OCI-LY3 (cell line): ENCODE results near the gene STAP1.

ENCODE experiments used
- H2AFZ ChIP-seq: fragments of 200-600, 300-600 bp; shearing (Covaris generic); 2 replicates; pipeline ENCODE4 v1.6.0; 2014; ENCODE audit warnings: antibody characterized with exemption, low read depth, low read length
- H3K27ac ChIP-seq: fragments of 200-600, 300-600 bp; sonication (generic); 2 replicates; pipeline ENCODE4 v1.5.1; 2014; ENCODE audit warnings: mild to moderate bottlenecking, low read length, moderate library complexity, mixed read lengths
- H3K27me3 ChIP-seq: fragments of 200-600, 300-600 bp; sonication (generic); 2 replicates; pipeline ENCODE4 v1.6.1; 2014; ENCODE audit warnings: low read depth, low read length, mixed read lengths
- H3K36me3 ChIP-seq: fragments of 200-600, 300-600 bp; sonication (generic); replicated peaks from 2 replicates; pipeline ENCODE3; 2014; ENCODE audit warnings: low read depth, low read length, mixed read lengths
- H3K4me1 ChIP-seq: fragments of 300-600, 200-600 bp; sonication (generic); 2 replicates; pipeline ENCODE4 v1.6.1; 2014; ENCODE audit warnings: low read length, mixed read lengths
- H3K4me2 ChIP-seq: fragments of 200-600, 300-600 bp; sonication (generic); 2 replicates; pipeline ENCODE4 v1.6.1; 2014; ENCODE audit warnings: low read length, mixed read lengths
- H3K4me3 ChIP-seq: fragments of 300-600, 200-600 bp; sonication (generic); 2 replicates; pipeline ENCODE4 v1.5.1; 2014; ENCODE audit warnings: antibody characterized with exemption, mild to moderate bottlenecking, low read length, moderate library complexity
- H3K79me2 ChIP-seq: fragments of 300-600, 200-600 bp; shearing (Covaris generic); 2 replicates; pipeline ENCODE4 v1.6.1; 2014; ENCODE audit warnings: mild to moderate bottlenecking, low read length, mixed read lengths
- H3K9ac ChIP-seq: fragments of 300-600, 200-600 bp; shearing (Covaris generic); 2 replicates; pipeline ENCODE4 v1.6.0; 2014; ENCODE audit warnings: mild to moderate bottlenecking, low read length, moderate library complexity
- H3K9me3 ChIP-seq: fragments of 200-600, 300-600 bp; shearing (Covaris generic); 2 replicates; pipeline ENCODE4 v1.6.1; 2014; ENCODE audit warnings: low read length, mixed read lengths; ENCODE audit not compliant: insufficient read depth
- H4K20me1 ChIP-seq: fragments of 200-600, 300-600 bp; sonication (generic); 2 replicates; pipeline ENCODE4 v1.6.1; 2016; ENCODE audit warnings: low read length, mixed read lengths; ENCODE audit not compliant: insufficient read depth
- CTCF ChIP-seq: fragments of 200-600, 300-600 bp; sonication (generic); IDR thresholded peaks from 2 replicates; pipeline ENCODE4 v1.5.1; 2014; ENCODE audit warnings: antibody characterized with exemption, low read length, low read depth
- EZH2phosphoT487 ChIP-seq: fragments of 200-600 bp; shearing (Covaris generic); IDR thresholded peaks from 2 replicates; pipeline ENCODE4 v1.6.1; 2018; ENCODE audit warnings: antibody characterized with exemption, mixed run types, low read depth

The STAP1 gene

GRCh38 chr4:67581208-67581857 is 22.8 kb downstream of the STAP1 start:
- TF ChIP-seq CTCF = no peak
- TF ChIP-seq EZH2phosphoT487 = no peak
- H3K27me3 ChIP-seq = no peaks in the 10 kb centered on the region
- no peak overlapping the region for H2AFZ ChIP-seq
- H3K9ac ChIP-seq = no peak overlapping the region
- peaks cover 8% of the 10 kb centered on the region for H3K4me1 ChIP-seq
- H3K4me2 ChIP-seq = no peak overlapping the region
- H3K9me3 ChIP-seq = no peaks in the 10 kb centered on the region
- no peaks in the 10 kb centered on the region for H3K79me2 ChIP-seq
- H3K36me3 ChIP-seq = no peaks in the 10 kb centered on the region
- no peaks in the 10 kb centered on the region for H4K20me1 ChIP-seq
- H3K4me3 ChIP-seq = no peak overlapping the region
- no peak overlapping the region for H3K27ac ChIP-seq

- Histone ChIP-seq H3K4me2 (no peak overlapping the region), H3K9ac (no peak overlapping the region), H3K79me2 (no peaks in the 10 kb centered on the region), H3K4me1 (peaks cover 2% of the 10 kb centered on the region; the same call in 1 of the 2 replicates), H4K20me1 (no peaks in the 10 kb centered on the region), H3K4me3 (no peak overlapping the region), H3K27ac (no peak overlapping the region), H2AFZ (no peak overlapping the region), H3K27me3 (no peaks in the 10 kb centered on the region), H3K36me3 (no peaks in the 10 kb centered on the region), H3K9me3 (no peaks in the 10 kb centered on the region)
- TF ChIP-seq EZH2phosphoT487 = no peak
- TF ChIP-seq CTCF = no peak
These were observed 23.4 kb downstream of the STAP1 start for GRCh38 chr4:67581913-67582312.

GRCh38 chr4:67584496-67584895 is 26.0 kb downstream of the STAP1 start:
- no peaks in the 10 kb centered on the region for H3K4me1 ChIP-seq
- H3K36me3 ChIP-seq = no peaks in the 10 kb centered on the region
- no peak for TF ChIP-seq EZH2phosphoT487
- no peak for TF ChIP-seq CTCF
- H3K9ac ChIP-seq = no peak overlapping the region
- no peak overlapping the region for H3K27ac ChIP-seq
- no peaks in the 10 kb centered on the region for H3K9me3 ChIP-seq
- no peaks in the 10 kb centered on the region for H4K20me1 ChIP-seq
- no peaks in the 10 kb centered on the region for H3K79me2 ChIP-seq
- no peaks in the 10 kb centered on the region for H3K27me3 ChIP-seq
- H3K4me2 ChIP-seq = no peak overlapping the region
- H2AFZ ChIP-seq = no peak overlapping the region
- H3K4me3 ChIP-seq = no peak overlapping the region

- H3K27ac ChIP-seq = no peak overlapping the region
- no peaks in the 10 kb centered on the region for H3K9me3 ChIP-seq
- TF ChIP-seq EZH2phosphoT487 (no peak), CTCF (no peak)
- H3K4me1 ChIP-seq = no peaks in the 10 kb centered on the region
- H3K27me3 ChIP-seq = no peaks in the 10 kb centered on the region
- no peak overlapping the region for H3K9ac ChIP-seq
- H3K4me3 ChIP-seq = no peak overlapping the region
- H4K20me1 ChIP-seq = no peaks in the 10 kb centered on the region
- H3K36me3 ChIP-seq = no peaks in the 10 kb centered on the region
- H3K79me2 ChIP-seq = no peaks in the 10 kb centered on the region
- no peak overlapping the region for H2AFZ ChIP-seq
- H3K4me2 ChIP-seq = no peak overlapping the region
These were observed 28.6 kb downstream of the STAP1 start for GRCh38 chr4:67587156-67587555.
